GM18526 (cell line): ENCODE data around the gene CPS1.

Experiments
- POLR2A ChIP-seq: IDR thresholded peaks from 3 replicates; pipeline ENCODE4 v1.6.1; 2011; ENCODE audit not compliant: insufficient read length; ENCODE audit errors: extremely low read depth

The CPS1 gene

DNA sequence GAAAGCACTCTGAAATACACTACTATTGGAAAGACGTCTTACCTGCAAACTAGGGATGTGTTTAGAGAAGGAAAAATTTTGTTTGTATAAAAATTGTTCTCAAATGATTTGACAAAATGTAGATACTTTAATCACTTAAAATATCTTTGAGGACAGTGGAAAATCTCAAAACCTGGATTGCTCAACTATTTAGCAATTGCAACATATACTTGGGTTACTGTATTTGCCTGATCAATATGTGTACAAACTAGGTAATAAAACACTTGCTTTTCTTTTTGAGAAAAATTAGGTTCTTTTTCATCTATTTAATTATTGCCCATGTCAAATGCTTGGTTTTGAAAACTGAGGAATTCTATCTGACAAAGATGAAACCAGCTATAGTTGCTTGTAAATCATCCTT lies 60.9 kb downstream of the CPS1 start:
- no peak for TF ChIP-seq POLR2A

DNA sequence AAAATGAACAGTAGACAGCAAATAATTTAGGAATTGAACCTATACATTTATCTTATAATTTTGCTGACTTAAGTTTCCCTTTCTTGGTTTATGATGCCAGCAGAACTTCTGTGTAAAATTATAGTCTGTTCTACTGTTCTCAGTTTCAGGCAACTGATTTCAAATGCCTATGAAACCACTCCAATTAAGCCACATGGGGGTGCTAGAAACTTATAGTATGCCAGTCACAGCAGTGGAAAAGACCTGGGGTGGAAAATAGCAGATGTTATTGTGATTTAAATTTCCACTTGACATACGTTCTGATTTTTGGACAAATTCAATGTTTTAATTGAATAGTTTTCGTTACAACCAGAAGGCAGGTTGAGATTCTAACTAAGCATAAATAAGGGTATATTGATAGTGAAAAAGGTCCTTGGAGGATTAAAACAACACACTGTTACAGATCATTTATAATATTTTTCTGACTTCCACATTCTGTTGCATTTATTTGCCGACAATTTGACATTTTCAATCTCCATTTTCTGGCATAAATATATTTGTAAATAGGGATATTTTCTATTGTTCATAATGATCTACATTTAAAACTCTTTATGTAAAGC lies 61.4 kb downstream of the CPS1 start:
- no peak for TF ChIP-seq POLR2A

DNA sequence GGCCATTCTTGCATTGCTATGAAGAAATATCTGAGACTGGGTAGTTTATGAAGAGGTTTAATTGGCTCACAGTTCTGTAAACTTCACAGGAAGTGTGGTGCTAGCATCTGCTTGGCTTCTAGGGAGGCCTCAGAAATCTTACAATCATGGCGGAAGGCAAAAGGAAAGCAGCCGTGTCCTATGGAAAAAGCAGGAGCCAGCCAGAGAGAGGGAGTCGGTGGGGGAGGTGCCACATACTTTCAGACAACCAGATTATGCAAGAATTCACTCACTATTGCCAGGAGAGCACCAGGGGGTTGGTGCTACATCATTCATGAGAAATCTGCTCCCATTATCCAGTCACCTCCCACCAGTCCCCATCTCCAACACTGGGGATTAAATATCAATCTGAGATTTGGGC lies 64.1 kb downstream of the CPS1 start:
- TF ChIP-seq POLR2A, result no peak

DNA sequence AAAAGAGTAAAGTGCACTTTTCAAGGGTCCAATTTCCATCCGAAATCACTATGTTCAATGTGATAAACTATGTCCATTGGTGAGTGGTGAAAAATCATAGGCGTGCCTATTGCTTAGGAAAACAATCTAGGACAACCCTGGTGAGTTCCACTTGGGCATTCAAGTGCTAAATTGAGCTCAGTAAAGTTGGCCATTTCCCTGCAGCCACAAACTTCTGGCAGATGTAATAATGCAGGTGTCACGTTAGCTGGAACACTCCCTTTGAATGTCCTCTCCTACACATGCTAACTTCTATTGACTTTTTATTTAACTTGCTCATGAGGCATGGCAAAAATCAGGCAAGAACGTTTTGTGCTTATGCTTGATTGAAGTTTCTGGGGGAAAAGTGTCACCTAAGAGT lies 67.1 kb downstream of the CPS1 start:
- TF ChIP-seq POLR2A, result no peak

DNA sequence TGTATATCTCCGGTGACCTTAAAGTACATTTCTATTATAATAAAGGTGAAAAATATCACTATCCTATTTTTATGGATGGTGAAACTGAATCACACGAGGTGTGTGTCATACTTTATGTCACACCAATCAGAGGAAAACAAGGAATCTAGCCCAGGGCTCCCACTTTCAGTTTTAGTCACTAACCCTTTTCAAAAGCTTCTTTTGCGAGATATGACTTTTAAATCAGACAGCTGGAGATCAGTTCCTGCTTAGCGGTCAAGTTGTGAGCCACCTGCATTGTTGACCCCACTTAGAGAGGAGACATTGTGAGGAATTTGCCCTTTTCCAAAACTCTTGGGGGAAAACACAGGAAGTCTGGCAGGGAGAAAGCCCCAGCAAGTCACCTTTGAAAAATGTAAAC lies 70.5 kb downstream of the CPS1 start:
- TF ChIP-seq POLR2A, result no peak

DNA sequence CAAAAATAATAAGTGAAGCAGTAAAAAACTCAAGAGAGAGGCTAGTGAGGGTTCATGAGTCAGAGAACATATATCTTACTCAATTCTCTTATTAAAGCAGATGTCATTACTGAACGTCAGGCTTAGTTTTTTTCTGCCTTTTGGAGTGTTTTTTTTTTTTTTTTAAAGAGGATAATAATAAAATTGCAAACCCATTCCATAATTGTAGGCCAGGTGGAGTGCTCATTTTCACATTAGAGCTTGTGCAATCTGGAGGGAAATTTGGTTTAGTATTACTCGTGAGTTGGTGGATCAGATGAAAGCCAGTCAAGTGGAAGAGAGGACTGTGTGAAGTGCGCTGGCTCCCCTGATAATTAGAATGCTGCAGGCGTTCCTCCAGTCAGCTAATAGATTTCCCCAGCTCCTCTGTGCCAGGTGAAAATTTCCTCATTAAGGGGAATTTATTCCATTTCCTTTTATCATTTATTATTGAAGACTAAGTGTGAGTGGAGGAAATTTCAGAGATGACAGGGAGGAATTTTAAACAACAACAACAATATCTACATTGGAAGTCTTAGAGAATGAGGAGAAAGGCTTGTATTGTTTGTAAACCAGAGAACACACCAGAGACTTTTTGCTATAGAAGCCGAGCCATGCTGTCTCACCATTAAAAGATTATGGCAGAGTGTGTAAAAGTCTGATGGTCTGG lies 74.6 kb downstream of the CPS1 start:
- TF ChIP-seq POLR2A, result no peak

DNA sequence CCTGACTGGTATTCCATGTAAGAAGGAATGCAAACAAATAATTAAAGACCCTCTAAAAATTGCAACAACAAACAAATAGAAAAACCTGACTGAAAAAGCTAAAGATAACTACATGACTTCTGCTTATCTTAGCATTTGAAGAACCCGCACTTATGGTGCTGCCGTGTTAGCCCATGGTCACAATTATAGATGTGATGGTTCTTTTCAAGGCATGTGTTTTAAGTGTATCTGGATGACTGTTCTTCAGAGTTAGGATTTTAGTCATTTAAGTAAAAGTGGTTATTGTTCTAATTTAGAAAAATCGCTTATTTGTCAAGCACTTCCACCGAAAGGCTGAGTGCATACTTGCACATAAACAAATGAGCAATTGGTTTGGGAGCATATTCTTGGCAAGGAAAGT lies 77.3 kb downstream of the CPS1 start:
- TF ChIP-seq POLR2A, result no peak

DNA sequence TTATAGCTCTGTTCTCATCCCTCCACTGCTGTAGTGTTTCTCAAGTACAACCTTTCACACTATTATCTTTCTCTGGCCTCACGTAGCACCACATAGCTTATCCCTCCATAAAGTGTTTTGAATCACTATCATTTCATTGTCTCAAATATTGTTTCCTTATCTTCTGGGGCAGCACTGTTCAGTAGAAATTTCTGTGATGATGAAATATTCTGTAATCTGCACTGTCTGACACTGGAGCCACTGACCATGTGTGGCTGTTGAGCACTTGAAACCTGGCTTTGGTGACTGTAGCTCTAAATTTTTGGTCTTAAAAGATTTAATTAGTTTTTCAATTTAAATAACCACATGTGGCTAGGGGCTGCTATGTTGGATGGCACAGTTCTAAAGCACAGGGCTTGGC lies 78.9 kb downstream of the CPS1 start:
- TF ChIP-seq POLR2A, result no peak

DNA sequence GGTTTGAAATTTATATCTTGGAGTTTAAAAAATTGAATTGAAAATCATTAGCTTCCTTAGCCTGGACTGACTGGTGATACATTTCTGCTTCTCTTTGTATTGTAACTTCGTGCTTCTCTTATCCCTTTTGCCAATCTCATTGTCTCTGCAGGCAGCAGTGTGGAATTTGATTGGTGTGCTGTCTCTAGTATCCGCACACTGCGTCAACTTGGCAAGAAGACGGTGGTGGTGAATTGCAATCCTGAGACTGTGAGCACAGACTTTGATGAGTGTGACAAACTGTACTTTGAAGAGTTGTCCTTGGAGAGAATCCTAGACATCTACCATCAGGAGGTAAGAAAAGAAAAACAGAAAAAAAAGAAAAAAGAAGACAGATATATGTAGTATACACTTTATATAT lies 85.9 kb downstream of the CPS1 start:
- no peak for TF ChIP-seq POLR2A

DNA sequence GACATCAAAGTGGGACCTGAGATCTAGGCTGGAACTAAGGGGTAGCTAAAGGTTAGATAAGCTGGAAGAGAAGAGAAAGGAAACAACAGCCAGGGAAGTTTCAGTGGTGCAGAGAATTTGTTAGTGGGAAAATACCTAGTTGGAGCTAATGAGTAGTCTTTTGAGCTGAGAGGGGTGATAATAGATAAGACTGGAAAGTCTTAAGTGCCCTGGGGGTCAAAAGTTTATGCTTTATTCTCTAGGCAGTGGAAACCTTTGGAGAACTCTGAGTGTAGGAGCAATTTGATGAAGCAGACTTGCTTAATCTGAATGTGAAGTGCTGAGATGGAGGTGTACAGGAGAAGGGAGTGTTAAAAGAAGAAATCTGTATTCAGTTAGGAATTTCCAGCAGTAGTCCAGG lies 90.8 kb downstream of the CPS1 start:
- TF ChIP-seq POLR2A, result no peak

DNA sequence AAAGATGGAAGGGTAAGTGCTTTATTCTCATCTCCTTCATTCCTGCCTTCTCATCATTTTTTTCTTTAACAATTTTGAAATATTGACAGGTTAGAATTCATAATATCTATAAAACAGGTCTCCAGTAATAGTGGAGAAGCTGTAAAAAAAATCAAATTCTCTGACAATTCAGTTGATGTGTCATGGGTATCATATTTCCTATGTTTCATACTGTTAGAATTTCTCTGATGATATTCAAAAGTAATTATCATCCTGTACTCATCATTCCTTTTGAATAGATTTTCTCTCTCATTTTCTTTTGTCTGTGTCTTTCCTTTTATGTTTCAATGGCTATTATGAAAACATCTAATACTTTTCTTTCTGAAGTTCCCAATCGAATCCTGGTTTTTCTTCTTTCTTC lies 97.7 kb downstream of the CPS1 start:
- no peak for TF ChIP-seq POLR2A

DNA sequence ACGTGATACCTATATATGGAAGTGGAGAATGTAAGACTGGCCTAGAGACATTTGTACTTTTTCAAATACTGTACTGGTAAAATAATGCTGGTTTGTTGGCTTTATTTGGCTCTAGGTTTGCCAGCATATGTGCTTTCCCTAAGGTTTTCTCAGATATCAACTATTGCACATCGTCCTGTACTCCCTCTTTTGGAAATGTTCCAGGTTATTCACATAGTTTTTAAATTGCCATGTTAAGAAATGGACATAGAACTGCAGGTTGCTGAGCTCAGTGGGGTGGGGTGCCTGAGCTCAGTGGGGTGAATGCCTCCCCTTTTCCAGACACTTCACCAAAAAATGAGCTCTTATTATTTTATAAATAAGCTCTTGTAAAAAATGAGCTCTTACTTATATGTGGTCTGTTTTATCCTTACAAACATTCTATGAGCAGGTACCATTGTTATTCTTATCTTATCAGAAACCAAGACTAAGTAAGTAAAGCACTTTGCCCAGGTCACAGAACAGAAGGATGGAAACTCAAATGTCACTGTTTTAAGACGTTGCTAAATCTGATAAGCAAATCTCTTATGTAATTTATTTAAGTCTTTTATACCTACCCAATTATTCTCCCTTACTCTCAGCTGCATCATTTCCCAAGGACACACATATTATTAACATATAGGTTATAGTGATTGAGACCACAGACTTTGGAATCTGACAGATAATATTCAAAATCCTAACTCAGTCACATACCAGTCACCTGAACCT lies 99.0 kb downstream of the CPS1 start:
- no peak for TF ChIP-seq POLR2A

DNA sequence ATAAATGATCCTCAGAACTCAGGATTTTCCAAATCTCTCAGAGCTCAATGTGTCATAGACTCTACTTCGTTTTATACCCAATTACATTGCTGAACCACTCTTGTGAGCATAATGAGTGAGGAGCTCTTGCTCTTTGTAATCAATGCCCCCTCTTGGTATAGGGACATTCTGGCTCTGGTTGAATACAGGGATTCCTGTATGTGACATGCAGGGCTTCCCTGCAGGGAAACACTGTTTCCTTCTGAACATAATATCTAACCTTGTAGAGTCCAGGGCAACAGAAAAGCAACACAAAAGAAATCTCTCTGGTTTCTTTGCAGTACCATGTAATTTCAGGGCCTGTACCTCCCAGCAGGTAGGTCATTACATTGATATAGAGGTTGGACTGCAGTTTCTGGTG lies 101.5 kb downstream of the CPS1 start:
- TF ChIP-seq POLR2A, result no peak

DNA sequence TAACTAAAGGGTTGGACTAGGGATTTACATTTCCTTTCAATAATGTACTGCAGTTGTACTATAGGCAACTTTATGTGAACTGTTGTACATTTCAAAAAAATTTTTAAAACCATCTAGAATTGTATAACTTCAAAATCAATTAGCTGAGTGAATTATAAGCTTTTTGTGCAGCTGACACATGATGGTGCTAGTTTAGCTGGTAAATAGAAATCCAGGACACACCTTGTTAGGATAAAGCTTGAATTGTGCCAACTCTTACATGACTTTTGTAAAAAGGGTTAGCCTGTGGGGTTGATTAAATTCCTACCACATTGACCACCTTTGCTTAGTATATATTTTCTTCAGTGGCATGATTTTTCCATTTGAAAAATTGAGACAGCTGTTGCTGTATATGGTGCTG lies 104.4 kb downstream of the CPS1 start:
- no peak for TF ChIP-seq POLR2A

DNA sequence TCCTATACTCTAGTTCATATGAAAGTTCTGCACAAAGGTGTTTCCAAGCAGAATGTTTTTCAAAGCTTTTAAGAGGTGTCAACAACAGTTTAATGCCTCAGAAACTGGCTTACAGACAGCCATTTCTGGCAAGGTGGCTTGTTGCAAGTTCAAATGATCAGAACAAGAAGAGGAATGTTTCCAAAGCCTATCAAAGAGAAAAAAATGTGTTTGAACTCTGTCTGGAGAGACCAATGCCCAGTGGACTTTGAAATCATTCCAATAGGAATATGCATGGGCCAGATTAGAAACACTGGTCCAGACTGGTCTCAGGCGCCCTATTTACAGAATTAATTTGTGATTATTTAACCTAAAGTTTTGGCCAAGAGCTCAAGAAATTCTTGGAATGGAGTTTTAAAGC lies 106.2 kb downstream of the CPS1 start:
- TF ChIP-seq POLR2A, result no peak

DNA sequence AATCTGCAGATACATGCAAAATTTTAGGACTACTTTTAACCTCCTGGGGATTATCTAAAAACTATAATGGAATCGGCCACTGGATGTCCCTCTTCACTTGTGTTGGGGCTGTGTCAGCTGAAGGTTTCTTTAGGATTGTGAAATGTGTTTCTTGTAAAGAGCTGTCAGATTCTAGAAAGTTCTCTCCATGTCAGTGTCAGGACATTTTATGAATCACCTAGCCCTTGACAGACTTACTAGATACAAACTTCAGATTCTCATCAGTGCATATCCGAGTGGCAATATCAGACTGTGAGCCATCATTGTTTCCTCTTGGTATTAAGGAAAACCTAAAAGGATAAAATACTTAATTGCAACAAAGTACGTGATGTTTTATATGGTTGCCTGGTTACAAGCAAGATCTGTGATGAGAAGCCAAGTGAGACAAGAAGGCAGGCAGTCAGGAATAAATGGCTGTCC lies 107.3 kb downstream of the CPS1 start:
- no peak for TF ChIP-seq POLR2A
